HG02610 (cell line): ENCODE results near the gene DDIT4.
A peak's percentile ranks its signal among the peaks of the same experiment; 100 is the strongest.
"Not testable (repeated sequence)": the region's sequence is repeated elsewhere in the genome, so short reads cannot be mapped to it uniquely, and the experiment has no call there.

Source experiments
- ATAC-seq: cut with Tn5 transposase; IDR thresholded peaks from one replicate; pipeline ENCODE4 v1.9.1; 2021; ENCODE audit warnings: mild to moderate bottlenecking, moderate library complexity; ENCODE audit not compliant: unreplicated experiment

DDIT4 gene

DNA sequence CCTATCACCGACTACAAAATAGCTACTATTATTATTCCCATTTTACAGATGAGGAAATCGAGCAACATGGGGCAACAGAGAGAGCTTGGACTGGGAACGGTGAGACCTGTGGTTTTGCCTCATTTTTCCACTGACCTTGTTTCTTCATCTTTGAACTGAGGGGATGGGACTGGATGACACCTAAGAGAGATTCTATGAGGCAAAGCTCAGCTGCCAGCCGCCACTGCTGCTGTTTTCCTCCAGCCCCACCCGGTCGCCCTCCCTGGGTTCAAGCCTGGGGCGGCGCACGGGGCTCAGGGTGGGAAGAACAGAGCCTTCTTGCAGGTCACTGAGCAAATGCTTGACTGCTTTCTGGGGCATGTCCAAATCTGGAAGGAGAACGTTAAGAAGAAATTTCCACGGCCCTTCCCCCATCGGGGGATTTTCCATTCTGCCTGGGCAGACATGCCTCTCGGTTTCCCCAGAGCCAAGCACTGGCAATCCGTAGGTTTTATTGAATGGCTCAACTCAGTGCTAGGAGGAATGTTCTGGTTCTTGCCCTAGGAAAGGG lies 12.3 kb downstream of the DDIT4 start:
- no peak for ATAC-seq

DNA sequence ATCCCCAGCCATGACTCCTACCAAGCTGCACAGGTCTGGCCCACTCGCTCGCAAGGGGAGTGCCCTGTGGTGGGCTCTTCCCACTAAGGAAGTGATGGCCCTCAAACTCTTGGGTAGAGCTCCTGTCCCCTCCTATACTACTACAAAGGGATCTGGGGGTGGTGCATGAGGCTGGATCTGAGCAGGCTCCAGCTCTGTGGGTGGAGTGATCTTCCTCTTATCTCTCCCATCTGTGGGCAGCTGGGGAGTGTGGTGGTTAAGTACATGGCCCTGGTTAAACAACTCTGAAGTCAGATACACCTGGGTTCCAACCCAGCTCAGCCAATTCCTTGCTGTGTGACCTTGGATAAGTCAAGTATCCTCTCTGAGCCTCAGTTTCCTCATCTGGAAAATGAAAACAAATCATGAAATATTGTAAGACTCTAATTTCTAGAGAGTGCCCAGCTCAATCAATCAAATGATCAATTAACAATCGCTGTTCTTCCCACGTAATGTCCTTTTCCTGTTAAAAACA lies 17.4 kb downstream of the DDIT4 start:
- ATAC-seq = no peak

- ATAC-seq = peak; percentile 32
Observed at GRCh38 chr10:72292223-72292691, 18.5 kb downstream of the DDIT4 start.

- no peak for ATAC-seq
Observed at GRCh38 chr10:72295330-72295910, 21.7 kb downstream of the DDIT4 start.

DNA sequence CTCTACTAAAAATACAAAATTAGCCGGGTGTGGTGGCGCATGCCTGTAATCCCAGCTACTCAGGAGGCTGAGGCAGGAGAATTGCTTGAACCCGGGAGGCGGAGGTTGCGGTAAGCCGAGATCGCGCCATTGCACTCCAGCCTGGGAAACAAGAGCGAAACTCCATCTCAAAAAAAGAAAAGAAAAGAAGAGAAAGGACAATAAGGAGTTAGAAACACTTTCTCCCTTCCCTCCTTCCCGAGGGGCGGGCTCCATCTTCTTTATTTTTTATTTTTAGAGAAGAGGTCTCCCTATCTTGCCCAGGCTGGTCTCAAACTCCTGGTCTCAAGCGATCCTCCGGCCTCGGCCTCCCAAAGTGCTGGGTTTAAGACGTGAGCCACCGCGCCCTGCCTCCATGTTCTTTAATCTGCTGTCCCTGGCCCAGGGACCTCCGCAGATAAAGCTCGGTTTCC lies 23.1 kb downstream of the DDIT4 start:
- not testable (repeated sequence) for ATAC-seq

- ATAC-seq = peak; percentile 54
Observed at GRCh38 chr10:72297281-72297804, 23.6 kb downstream of the DDIT4 start.

- ATAC-seq = peak; percentile 78
Observed at GRCh38 chr10:72297805-72298591, 24.3 kb downstream of the DDIT4 start.

DNA sequence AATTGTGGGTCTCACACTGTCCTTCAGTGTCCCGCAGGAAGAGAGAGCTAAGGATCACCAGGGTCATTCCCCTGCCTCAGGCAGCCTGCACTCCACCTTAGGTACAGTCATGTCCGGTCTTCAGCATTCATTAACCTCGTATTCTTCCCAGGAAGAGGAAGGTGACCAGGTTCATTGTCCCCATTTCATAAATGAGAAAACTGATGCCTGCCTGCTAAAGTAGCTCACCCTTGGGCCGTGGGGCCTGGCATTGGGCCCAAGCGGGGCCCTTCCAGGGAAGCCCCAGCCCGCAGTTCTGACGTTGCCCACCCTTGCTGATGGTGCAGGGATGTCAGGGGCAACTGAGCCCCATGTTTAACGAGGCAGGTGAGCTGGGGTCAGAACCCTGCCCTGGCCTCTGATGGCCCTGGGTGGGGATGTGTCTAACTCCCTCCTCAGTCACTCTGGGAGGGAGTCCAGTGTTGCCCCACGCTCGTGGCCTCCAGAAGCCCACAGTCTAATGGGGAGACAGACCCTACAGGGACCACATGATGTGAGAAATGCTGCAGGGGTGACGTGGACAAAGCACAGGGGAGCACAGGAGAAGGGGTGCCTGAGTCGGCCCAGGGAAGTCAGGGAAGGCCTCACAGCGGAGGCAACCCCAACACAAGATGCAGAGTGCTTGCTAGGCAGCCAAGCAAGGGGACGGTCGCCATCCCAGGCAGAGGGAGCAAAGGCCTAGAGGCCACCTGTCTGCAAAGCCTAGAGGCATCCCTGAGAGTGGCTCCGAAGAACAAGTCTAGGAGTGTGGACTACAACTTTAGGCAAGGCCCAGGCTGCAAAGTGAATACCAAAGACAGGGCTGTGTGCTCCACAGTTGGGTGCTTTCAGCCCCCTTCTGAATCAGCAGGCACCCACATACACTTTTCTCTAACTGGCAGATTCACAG lies 25.1 kb downstream of the DDIT4 start:
- no peak for ATAC-seq

DNA sequence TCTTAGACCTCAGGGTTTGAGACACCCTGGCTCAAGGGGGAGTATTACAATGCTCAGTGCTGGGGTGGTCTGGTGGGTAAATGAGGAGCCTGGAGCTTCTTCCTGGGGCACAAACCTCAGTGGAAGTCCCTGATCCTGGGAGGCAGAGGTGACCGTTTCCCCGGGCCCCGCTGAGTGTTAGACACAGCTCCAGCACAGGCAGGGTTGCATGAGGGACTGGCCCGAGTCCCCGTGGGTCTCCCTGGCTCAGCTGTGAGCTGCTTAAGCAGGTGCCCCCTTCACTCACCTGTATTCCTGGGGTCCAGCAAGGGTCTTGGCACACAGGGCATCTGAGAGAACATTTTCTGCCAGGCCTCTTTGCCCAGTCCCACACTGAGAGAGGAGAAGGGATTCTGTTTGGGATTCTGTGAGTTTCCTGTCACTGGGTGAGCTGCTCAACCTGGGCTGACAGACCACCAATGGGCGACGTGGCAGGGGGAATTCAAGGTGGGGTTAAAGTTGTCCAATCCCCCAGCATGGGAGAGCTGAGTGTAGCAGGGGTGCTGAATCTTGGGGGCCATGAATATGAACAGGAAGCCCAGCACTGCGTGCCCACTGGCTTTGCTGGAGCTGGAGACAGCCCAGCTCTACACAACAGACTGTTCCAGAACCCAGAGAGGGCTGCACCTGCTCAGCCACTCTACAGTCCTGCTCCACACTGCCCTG lies 29.9 kb downstream of the DDIT4 start:
- no peak for ATAC-seq

GRCh38 chr10:72306215-72306760 lies 32.6 kb downstream of the DDIT4 start:
- ATAC-seq = no peak

- ATAC-seq = not testable (repeated sequence)
Observed at GRCh38 chr10:72307711-72308110, 34.0 kb downstream of the DDIT4 start.

GRCh38 chr10:72308320-72308987 lies 34.7 kb downstream of the DDIT4 start:
- no peak for ATAC-seq

GRCh38 chr10:72309290-72310240 lies 35.8 kb downstream of the DDIT4 start:
- ATAC-seq = no peak

- ATAC-seq = no peak
Observed at GRCh38 chr10:72310241-72310633, 36.5 kb downstream of the DDIT4 start.

GRCh38 chr10:72310636-72311035 lies 36.9 kb downstream of the DDIT4 start:
- ATAC-seq = no peak

DNA sequence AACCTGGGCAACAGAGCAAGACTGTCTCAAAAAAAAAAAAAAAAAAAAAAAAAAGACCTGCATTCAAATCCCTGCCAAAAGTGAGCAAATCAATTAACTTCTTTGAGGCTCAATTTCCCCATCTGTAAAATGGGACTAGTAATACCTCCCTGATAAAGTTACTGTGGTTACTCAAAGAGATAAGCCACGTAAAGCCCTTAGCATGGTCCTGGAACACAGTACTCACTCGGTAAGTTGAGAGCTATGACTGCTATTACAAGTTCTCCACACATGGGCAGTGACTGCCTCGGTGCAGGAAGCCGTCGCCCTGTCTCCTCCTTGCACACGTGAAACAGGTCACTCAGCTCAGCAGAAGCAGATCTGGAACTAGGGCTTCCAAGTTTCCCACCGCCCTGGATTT lies 37.9 kb downstream of the DDIT4 start:
- no peak for ATAC-seq

DNA sequence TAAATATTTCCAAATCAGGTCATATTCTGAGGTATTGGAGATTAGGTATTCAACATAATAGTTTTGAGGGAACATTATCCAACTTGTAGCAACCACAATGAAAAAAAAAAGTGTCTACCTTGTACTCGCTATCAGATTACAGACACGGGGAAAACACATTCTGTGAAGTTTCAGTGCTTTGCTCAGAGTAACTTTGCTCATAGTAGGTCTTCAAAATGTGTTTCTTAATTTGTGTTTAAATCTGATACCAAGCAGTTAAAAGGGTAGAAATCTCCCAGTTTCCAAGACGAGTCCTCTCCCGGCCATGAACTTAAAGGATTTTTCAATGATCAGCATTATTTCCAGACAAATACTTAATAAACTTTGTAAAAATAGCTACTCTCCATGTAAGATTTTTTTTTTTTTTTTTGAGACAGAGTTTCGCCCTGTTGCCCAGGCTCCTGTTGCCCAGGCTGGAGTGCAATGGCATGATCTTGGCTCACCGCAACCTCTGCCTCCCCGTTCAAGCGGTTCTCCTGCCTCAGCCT lies 39.2 kb downstream of the DDIT4 start:
- no peak for ATAC-seq

DNA sequence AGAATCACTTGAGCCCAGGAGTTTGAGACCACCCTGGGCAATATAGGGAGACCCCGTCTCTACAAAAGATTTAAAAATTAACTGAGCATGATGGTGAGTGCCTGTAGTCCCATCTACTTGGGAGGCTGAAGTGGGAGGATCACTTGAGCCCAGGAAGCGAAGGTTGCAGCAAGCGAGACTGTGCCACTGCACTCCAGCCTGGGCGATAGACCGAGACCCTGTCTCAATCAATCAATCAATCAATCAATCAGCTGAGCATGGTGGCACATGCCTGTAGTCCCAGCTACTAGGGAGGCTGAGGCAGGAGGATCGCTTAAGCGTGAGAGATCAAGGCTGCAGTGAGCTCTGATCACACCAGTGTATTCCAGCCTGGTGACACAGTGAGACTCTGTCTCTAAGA lies 40.5 kb downstream of the DDIT4 start:
- no peak for ATAC-seq
